HuH-7.5 (cell line): Measurements from ENCODE around the gene STARD13.

Experiments used
- DNase-seq: peaks from one replicate; pipeline ENCODE4 v3.0.0; 2011; ENCODE audit warnings: low spot score

Gene STARD13

DNA sequence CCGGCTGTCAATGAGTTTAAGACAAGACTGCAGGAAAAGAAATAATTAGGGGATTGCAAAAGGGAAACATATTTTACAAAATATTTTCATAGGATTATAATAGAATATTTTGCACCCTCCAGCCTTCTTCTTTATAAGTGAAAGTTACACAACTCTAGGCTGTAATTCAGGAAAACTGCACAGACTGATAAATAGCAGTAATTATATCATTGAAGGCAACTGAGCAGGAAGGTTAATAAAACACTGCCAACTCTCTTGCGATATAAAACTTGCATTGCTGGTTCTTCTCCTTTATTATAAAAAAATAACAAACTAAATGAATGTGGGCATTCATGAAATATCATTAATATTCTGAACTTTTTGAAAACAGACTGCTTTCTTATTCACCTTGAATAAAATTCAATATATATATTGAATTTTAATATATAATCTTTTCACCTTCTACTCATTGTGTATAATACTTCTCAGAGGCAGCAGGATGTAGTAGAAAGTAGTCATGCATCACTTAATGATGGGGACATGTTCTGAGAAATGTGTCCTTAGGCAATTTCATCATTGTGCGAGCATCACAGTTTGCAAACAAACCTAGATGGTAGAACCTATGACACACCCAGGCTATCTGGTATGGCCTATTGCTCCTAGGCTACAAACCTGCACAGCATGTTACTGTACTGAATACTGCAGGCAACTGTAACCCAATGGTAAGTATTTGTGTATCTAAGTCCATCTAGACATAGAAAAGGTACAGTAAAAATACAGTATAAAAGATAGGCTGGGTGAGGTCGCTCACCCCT is 24.9 kb upstream of the STARD13 start:
- no peak for DNase-seq

DNA sequence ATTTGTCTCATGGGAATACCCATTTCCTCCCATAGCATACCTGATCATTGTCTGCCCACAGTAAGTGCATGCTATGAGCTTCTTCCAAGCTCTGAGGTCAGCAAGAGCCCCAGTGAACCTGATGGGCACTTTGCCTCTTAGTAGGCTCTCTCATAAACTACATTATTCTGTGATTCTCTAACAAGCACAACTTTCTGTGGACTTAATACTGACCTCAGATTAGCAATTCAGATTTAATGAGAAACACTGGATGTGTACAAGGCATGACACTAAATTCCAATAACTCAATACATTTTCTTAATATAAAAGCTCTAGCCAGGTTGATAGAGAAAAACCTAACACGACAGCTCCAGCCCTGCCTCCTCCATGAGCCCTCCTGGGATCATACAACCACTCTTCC is 23.3 kb upstream of the STARD13 start:
- no peak for DNase-seq

DNA sequence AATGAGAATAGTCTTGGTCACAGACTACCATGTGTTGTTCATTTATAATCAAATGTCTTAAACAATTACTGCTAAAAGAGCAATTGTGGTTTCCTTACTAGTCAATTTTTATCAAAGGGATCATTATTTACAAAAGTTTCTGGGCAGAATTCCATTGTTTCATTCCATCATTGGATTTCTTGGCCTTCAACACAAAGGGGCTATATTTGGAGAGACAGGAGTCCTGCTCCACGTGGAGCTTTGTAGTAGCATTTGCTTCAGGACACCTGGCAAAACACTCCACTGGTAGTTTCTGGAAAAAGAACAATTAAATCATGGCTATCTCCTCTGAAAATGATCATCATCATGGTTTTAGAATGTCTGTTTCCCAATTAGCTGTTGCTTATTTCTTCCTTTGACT is 22.3 kb upstream of the STARD13 start:
- DNase-seq: no peak

DNA sequence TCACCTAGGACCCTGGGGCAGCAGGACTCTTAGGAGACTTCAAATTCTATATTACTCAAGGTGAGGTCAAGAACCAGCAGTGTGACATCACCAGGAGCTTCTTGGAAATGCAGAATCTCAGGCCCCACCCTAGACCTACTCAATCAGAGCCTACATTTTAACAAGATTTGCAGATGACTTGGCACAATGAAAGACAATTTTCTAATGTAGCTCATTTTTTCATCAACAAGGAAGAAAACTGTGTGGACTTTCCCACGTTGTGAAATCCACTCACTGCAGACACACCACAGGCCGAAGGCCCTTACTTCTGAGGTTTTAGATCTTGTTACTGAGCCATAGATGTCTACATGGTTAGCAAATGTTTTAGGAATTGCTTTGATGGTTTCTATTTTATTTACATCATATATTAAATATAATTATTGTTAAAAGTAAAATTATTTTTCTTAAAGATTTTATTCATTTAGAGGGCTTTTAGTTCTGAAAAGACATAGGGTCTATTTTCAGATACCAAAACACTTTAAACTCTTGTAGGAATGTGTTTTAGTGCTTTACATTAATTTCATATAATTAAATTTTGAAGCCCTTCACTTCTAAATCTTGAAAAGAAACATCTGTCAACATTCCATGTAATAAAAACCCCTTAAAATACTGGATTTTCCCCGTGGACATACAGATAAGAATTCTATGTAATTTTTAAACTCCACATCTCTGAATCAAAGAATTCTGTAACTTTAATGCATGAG is 18.5 kb upstream of the STARD13 start:
- no peak for DNase-seq

DNA sequence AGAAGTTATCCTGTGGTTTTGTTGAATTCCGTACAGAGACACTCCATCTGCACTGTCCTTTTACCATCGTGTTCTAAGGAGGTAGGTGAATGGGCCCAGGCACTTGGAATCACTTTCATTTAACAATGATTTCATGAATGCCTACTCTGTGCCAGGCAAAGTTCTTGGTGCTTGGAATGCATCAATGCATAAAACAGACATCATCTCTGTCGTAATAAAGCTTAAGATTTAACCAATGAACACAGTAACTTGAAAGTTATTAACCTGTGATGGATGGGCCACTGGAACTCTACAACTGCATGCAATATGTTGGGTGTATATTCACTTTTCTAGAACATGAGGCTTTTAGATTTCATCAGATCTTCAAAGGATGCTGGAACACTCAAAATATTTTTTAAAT is 14.1 kb upstream of the STARD13 start:
- DNase-seq: no peak

DNA sequence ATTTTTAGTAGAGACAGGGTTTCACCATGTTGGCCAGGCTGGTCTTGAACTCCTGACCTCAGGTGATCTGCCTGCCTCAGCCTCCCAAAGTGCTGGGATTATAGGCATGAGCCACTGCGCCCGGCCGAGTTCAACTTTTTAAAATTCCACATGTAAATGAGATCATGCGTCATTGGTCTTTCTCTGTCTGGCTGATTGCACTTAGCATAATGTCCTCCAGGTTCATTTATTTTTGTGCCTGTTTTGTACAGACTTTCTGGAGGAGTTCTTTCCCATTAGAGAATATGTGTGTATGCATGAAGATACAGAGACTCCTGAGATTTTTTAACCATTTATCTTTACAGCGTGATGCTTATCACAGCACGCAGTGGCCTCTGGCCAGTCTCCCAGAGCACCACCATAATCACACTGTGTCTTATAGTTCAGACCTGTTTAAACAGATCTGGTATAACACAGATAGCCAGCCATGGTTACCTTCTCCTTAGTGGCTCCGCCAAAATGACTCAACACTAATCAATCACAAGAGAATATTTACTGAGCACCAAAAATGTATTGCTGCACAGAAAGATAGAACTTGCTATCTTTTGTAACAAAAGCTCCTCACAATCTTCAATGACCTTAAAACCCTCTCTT is 11.4 kb upstream of the STARD13 start:
- DNase-seq: no peak

DNA sequence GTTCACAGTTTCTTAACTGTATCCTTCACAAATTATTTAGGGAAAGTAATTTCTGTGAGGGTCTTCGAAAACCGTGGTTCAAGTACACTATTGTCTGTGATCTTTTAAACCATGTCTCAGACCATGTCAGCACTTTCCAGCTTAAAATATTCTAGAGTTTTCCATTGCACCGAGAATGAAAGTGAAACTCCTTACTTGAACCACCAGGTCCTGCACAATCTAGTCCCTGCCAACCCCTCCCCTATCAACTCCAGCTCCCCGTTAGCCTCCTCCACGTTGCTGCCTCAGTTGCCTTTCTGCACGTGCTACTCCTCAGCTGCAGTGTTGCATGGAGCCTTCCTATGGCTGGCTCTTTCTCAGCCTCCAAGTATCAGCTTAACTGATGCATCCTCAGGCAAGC is 7.2 kb upstream of the STARD13 start:
- no peak for DNase-seq

DNA sequence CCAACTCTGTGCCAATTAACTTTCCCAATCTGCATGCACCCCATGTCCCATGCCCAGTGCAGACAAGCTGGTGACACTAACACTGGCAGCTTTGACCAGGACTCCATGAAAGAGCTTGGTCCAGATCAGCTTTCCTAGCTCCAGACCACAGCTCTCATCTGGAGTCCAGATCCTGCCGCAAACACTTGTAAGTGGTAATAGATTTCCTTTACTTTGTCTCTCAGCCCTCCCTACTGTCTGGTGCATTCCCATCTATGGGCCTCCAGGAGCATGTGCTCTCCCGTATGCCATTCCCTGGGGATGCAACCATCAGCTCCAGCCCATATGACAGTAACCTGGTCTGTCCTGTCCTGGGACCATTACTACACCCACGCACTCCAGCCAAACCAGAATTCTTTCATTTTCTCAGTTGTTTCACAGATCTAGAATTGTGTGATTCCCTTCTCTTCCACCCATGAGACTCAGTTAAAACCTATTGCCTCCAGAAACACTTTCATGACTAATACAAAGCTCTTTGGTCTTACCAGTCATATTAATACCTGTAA is 4.9 kb upstream of the STARD13 start:
- no peak for DNase-seq

DNA sequence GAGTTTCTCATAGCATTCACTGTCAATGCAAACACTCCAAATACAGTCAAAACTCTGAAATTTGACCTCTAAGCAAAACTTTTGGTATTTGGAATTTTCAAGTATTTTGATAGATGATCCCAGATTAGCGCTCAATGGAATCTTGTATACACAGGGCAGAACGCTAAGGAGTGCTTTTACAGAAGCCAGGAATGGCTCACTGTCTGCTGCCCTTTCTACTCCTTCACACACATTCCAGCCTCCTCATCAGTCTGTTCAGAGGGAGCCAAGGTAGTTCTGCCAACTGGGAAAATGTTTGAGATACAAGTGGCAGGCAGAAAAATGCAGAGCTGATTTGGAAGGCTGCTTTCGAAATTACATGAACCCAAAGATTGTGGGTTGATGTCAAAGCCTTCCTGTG is 4.4 kb upstream of the STARD13 start:
- no peak for DNase-seq

DNA sequence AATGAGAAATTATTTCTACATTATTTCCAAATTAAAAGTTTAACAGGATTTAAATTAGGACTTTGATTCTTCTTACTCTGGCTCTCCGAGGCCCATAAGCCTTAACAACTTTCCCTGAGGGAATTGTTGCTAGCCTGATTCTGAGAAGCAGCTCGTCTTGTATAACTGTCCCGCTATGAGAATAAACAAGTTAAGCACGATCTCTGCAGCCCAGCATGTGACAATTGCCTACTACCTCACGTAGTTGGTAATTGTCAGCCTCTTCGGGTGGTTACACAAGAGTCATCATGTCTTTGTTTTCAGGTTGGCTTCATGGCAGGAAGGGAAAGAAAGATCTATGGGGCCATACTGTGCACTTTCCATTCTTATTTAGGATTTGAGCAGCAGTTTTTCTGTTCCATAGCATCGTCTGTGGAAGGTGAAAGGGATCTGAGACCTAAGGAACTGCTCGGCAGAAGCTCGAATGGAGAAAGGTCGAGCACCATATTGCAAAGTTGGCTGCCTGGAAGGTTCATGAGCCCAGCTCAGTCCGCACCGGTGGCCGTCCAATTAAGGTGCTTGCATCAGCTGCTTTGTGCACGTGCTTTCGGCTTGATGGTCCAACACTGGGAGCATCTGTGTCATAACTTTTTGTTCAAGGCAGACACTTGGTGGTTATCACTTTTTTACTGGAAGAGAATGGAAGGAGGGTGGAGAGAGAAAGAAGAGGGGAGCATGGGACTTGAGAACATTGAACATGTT is 1.8 kb upstream of the STARD13 start:
- DNase-seq: no peak

DNA sequence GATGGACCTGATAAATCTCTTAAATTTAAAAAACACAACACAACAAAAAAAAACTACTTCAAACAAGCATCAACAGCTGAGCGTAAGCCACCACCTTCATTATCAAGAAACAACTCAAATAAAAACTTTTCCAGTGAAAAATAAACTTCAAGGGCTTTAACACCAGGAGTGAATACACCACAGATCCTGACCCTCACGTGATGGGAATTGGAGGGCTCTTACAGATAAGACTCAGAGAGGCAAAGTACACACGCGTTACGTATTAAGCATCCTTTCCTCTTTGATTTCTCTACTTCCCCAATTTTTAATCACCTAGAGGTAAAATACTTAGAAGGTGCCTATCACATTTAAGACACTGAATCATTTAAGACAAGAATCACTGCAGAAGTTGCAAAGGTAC is 573 bp upstream of the STARD13 start:
- DNase-seq: no peak

DNA sequence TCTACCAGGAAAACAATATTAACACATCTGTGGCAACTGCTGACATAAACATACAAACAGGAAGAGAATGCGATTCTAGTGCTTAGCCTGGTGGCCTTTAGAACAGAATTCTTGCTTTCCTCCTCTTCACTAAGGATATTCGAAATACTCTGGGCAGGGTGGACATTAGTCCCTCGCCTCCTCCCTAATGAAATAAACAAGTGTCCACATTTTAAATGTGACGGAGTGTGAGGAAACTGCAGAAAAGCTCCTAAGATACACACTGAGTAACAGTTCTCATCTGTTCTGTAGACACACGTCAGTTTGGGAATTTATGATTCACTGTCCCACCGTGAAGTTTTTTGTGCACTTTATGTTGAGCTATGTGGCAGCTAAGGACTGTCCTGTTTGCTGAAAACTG is 639 bp downstream of the STARD13 start:
- no peak for DNase-seq

DNA sequence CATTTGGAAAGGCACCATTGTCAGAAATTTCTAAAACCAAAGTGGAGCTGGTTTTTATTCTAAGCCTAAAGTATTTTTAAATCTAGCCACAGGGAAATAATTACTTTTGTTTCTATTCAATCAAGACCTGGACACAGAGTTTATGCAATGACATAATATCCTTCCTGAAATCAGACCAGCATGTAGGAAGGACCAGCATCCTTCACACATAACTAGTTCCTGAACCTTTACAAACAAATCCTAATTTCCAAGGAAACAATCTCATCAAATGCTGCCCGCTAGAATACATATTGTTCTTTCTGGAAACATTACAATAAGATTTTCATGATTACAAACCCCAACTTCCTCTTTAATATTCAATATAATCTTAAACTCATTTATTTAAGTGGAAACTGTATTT is 1.5 kb downstream of the STARD13 start:
- DNase-seq: no peak

DNA sequence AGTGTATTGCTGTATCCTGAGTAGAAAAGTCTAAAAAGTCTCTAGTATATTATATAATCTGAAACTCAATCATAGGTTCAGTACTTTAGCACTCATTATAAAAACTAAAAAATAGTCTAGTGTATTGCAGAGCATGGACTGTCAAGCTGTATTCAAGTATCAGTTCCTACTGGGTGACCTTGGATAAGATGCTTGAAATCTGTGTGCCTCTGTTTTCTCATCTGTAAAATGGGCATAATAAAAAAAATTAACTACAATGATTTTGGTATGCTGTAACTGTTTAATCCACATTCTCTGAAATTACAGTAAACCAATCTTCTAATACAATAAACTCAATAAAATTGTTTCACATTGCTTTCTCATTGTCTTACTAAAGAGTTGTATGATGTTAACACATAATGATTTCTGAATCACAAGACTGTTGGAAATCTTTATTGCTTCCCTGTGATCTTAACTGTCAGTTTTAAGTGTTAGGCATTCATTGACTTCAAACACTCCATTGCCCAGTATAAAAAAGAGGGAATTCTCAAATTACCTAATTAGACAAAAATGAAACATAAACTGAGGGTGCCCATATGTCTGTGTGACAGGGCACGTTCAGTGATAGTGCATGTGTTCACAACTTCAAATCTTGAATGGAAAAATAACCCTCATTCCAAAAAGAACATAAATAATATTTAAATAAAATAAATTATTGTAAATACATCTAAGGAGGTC is 2.2 kb downstream of the STARD13 start:
- no peak for DNase-seq

DNA sequence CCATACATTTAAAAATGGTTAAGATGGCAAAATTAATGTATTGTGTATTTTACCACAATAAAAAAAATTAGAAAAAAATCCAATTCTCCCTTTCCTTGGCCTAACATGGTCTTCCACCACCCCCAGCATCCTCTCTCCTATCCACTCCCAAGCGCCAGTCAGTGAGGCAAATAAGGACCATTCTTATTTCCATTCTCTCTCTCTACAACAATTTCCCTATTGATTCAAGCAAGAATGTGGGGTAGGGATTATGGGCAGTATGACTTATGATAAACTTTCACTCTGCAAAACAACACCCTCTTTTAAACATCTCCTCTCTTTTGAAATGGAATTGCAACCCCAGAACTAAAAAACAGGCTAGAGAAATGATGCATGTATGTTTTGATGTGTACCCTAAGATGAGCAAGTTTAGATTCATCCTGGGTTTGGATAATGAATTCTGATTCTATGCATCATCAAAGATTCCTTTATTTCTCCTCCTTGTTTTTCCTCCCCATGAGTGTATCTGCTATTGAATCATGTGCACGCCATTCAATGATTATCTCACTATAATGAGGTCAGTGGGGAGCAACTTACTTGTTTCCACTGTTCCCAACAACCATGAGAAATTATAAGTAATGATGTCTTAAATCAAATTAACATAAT is 3.5 kb downstream of the STARD13 start:
- no peak for DNase-seq

DNA sequence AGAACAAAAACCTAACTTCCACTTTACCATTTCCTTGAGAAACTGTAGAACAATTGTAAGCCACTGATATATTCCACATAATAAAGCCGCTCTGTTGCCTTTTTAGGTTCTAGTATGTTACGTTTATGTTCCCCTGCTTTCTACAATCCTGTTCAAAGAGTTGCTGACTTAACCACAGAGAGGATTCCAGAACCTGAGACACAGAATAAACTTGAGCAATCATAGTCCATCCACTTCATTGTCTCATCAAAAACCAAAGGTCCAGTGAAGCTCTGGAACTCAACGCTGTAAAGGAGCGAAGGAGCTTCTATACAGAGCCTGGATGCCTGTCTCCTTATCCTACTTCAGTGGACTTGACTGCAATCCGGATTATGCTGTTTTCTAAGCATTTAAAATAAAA is 4.6 kb downstream of the STARD13 start:
- no peak for DNase-seq

DNA sequence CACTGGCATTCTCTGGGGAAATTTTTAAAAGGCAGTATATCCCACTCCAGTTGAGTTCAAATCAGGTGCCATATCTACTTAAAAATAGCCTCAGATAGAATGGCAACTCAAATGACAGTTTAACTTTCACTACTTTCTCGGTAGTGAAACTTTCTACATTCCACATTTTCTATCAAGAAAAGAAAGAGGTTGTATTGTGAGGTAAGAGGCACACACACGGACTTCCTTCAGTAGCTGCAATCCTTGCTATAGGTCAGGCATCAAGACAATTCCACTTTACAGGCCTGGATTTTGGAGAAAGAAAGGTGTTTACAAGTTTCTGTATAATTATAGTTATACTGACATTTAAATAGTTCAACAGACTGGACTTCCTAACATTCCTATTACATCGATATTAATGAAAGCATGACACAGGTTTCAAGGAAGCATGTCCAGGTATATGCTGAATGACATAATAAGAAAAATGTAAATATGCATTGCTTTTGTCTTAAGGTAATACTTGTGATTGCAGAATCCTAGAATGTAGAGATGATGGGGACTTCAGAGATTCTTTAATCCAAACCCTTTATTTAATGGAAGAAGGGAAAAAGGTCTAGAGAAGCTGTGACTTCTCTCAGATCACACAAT is 5.2 kb downstream of the STARD13 start:
- DNase-seq: no peak

DNA sequence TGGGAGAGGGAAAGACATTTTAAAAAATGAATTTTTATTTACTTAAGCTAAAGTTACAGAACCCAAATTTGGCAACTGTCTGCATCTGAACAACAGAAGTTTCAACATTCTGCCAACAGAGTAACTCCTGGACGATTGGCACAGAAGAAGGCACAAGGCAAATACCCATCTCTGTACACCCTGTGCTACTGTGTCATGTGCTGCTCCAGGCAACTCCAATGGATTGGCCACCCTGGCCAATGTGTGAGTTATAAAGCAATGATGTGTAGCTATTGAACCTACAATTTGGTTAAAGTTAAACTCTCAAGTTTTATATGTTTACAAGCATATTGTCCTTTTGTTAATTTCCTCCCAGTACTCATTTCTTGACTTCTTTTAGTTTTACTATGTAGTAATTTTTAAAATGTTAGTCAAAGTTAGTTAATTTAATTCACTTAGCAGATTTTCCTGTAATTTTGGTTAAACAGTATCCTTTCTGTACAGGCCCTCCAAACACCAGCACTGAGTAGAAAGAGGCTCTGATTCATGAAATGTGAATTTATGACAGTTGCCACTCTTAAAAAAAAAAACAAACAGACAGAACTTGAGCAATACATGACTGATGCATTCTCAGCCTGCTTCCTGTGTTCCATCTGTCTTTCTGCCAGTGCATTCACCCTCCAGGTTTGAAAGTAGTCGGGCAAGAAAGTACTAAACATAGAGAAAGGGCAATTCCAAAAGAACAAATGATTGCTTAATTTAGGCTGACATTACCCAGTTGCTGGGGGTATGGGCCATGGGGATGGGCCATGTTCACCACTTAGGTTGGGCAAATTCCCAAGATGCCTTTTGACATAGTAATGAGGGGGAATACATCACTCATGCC is 5.9 kb downstream of the STARD13 start:
- DNase-seq: no peak

DNA sequence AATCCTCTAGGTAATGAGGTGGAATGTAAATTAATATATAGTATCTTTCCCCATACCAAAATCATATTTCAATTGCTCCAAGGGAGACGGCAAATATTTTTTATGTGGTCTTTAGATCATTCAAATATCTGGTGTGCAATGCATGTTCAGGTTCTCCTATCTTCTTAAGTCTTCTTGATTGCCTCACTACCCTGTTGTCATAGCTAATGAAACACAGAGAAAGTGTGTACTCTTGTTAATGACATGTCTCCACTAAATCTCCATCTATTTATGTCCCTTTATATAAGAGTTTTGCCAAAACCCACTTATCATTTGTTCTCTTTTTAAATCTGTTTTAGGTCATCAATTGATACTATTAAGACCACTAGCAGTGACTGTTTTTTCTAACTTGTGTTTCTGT is 6.6 kb downstream of the STARD13 start:
- DNase-seq: no peak

DNA sequence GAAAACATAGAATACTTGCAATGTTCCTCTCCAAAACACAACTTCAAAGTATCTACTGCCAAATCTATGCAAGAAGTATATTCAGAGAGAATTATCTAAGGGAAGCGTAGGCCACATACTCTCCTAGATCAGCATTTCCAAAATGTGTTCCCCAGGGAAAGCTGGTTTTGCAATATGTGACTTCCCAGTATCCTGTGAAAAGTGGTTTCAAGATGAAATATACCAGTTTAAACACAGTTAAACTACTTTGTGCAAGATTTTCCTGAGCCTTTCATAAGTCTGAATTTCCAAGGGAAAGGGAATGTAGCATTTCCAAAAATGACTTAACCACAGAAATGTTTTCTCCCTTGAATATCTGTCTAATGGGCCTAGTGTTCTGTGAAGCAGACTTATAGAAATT is 7.6 kb downstream of the STARD13 start:
- no peak for DNase-seq
